ENCODE data around the gene POC1B.
A peak's percentile ranks its signal among the peaks of the same experiment; 100 is the strongest.

The POC1B gene

GRCh38 chr12:89539426-89540223 is 13.8 kb upstream of the POC1B start:
- no peak for DNase-seq (ENCODE audit: low read depth)

- DNase-seq (ENCODE audit: low read depth) = no peak
Observed at GRCh38 chr12:89538897-89539296, 13.1 kb upstream of the POC1B start.

- DNase-seq (ENCODE audit: low read depth) = no peak
Observed at GRCh38 chr12:89537389-89537788, 11.5 kb upstream of the POC1B start.

GRCh38 chr12:89529738-89530137 is 3.9 kb upstream of the POC1B start:
- DNase-seq (ENCODE audit: low read depth) = peak; percentile 64

- no peak for DNase-seq (ENCODE audit: low read depth)
Observed at GRCh38 chr12:89528434-89528833, 2.6 kb upstream of the POC1B start.

- peak; percentile 32 for DNase-seq (ENCODE audit: low read depth)
Observed at GRCh38 chr12:89525305-89525823, 483 bp downstream of the POC1B start.

GRCh38 chr12:89524541-89525304 is 1.1 kb downstream of the POC1B start, which contains the start of gene GALNT4:
Gene GALNT4 (minus strand): TSS chr12:89524796. CDS start chr12:89524549, 247 bp downstream.
- peak; percentile 88 for DNase-seq (ENCODE audit: low read depth)

- peak; percentile 16 for DNase-seq (ENCODE audit: low read depth)
Observed at GRCh38 chr12:89523843-89524540, 1.9 kb downstream of the POC1B start.

GRCh38 chr12:89523393-89523792 is 2.5 kb downstream of the POC1B start:
- DNase-seq (ENCODE audit: low read depth) = no peak

GRCh38 chr12:89521364-89522223 is 4.3 kb downstream of the POC1B start:
- DNase-seq (ENCODE audit: low read depth) = no peak

- DNase-seq (ENCODE audit: low read depth) = no peak
Observed at GRCh38 chr12:89517720-89518119, 8.1 kb downstream of the POC1B start.

GRCh38 chr12:89516633-89517032 is 9.2 kb downstream of the POC1B start:
- no peak for DNase-seq (ENCODE audit: low read depth)

GRCh38 chr12:89514751-89515150 is 11.1 kb downstream of the POC1B start:
- no peak for DNase-seq (ENCODE audit: low read depth)

- no peak for DNase-seq (ENCODE audit: low read depth)
Observed at GRCh38 chr12:89513544-89513943, 12.3 kb downstream of the POC1B start.

GRCh38 chr12:89507015-89507824 is 18.6 kb downstream of the POC1B start:
- no peak for DNase-seq (ENCODE audit: low read depth)

GRCh38 chr12:89506050-89506449 is 19.8 kb downstream of the POC1B start:
- DNase-seq (ENCODE audit: low read depth) = no peak

- DNase-seq (ENCODE audit: low read depth) = peak; percentile 24
Observed at GRCh38 chr12:89504560-89505346, 21.1 kb downstream of the POC1B start.

GRCh38 chr12:89501793-89502192 is 24.1 kb downstream of the POC1B start:
- DNase-seq (ENCODE audit: low read depth) = no peak

GRCh38 chr12:89499857-89500256 is 26.0 kb downstream of the POC1B start:
- DNase-seq (ENCODE audit: low read depth) = no peak

GRCh38 chr12:89497467-89497866 is 28.4 kb downstream of the POC1B start:
- no peak for DNase-seq (ENCODE audit: low read depth)

Measured in EH (cell line).